ENCODE data around the gene C12orf54. TPM values are rescaled to one million over a fixed set of nuclear protein-coding genes. Genes with fewer than 3 reads are reported as not detected.

Gene C12orf54
- total and polyA plus RNA-seq, 2 of the 8 experiments (the other 6 are each of a cell fraction or from before 2014, with no cell fraction given), result not detected

- H3K79me1 ChIP-seq (ENCODE audit: low read depth, low read length), result no peaks in the 10 kb centered on the region
- no peak overlapping the region for H3K9ac ChIP-seq (replicated peaks in 1 of 4; ENCODE audit: extremely low read depth in 1 of 4, low read depth in 3 of 4, low read length in 3 of 4)
- no peak overlapping the region for H2AK5ac ChIP-seq (ENCODE audit: low read depth, low read length)
- no peak overlapping the region for H3K4ac ChIP-seq (replicated peaks; ENCODE audit: insufficient read length, low read depth, low read length)
- no peak overlapping the region for H4K91ac ChIP-seq (replicated peaks; ENCODE audit: insufficient read length, low read length)
- no peak overlapping the region for H3K18ac ChIP-seq (ENCODE audit: extremely low read depth, low read length)
- no peak overlapping the region for H3K23ac ChIP-seq (ENCODE audit: insufficient read length)
- no peaks in the 10 kb centered on the region for H4K20me1 ChIP-seq (replicated peaks in 1 of 2; ENCODE audit: control insufficient read depth in 1 of 2, insufficient read depth in 2 of 2, low read length in 2 of 2)
- FAIRE-seq (no peak), DNase-seq (ENCODE audit: low read depth in 1 of 2, low spot score in 2 of 2) (no peak)
- H3K14ac ChIP-seq (ENCODE audit: insufficient read length), result no peak overlapping the region
- POLR2A ChIA-PET (ENCODE audit: partially characterized antibody), result no interaction called here
- no peak overlapping the region for H2BK5ac ChIP-seq (ENCODE audit: low read depth, low read length)
- CTCF ChIA-PET (ENCODE audit: partially characterized antibody), result no interaction called here
- WGBS, 2 experiments (ENCODE audit: extremely low coverage in 1 of 2, insufficient coverage in 1 of 2, insufficient read length in 1 of 2, insufficient replicate concordance in 2 of 2, low coverage in 1 of 2, low lambda C conversion rate in 2 of 2, missing lambda C conversion rate in 1 of 2), result 95% methylated on average over 1 of the region's 1 CpG; no CpG with 5 or more reads in 1 of the 2 experiments
- no peak overlapping the region for H3K4me2 ChIP-seq (ENCODE audit: insufficient read depth in 1 of 2, low read depth in 2 of 2, low read length in 2 of 2)
- H3K27me3 ChIP-seq (replicated peaks in 1 of 4; ENCODE audit: control insufficient read depth in 3 of 4, extremely low read depth in 1 of 4, insufficient read depth in 3 of 4, low read length in 3 of 4), result no peaks in the 10 kb centered on the region
- H3K79me2 ChIP-seq (ENCODE audit: control insufficient read depth in 1 of 2, insufficient read depth in 2 of 2, low read length in 2 of 2), result no peaks in the 10 kb centered on the region
- no peaks in the 10 kb centered on the region for H3K36me3 ChIP-seq (ENCODE audit: control insufficient read depth in 2 of 4, insufficient read depth in 4 of 4, low read length in 3 of 4)
- no peak overlapping the region for H2BK120ac ChIP-seq (replicated peaks; ENCODE audit: low read depth, low read length)
- no peaks in the 10 kb centered on the region; a peak in 1 of 7 replicates for H3K4me1 ChIP-seq (replicated peaks in 1 of 4; ENCODE audit: control insufficient read depth in 3 of 4, insufficient read depth in 4 of 4, low read length in 3 of 4)
- no peak overlapping the region for H3K27ac ChIP-seq (ENCODE audit: low read depth, low read length)
- H3K9me3 ChIP-seq (ENCODE audit: insufficient read depth in 2 of 2, low read depth in 1 of 2, low read length in 1 of 2), result peaks cover 0 to 4% of the 10 kb centered on the region in 2 experiments; a peak in 2 of 4 replicates
- H2AFZ ChIP-seq (ENCODE audit: low read length), result no peak overlapping the region
- no peak overlapping the region for H2BK20ac ChIP-seq (ENCODE audit: low read length)
- no peak overlapping the region for H4K8ac ChIP-seq (ENCODE audit: extremely low read depth, insufficient read depth, low read length)
- H3K56ac ChIP-seq (replicated peaks; ENCODE audit: insufficient read length, low read depth, low read length), result no peak overlapping the region
- H3K23me2 ChIP-seq (ENCODE audit: low read depth, low read length), result no peaks in the 10 kb centered on the region
- no peak for TF ChIP-seq ATF3 (IDR thresholded peaks at IDR 0.05; ENCODE audit: insufficient read depth, low read depth, low read length)
- TF ChIP-seq KDM4A (IDR thresholded peaks at IDR 0.05; ENCODE audit: low read depth, low read length, severe bottlenecking), result no peak
- no peak for TF ChIP-seq TCF12 (IDR thresholded peaks at IDR 0.05; ENCODE audit: low read depth, low read length)
- TF ChIP-seq HDAC6 (IDR thresholded peaks at IDR 0.05; ENCODE audit: low read depth, low read length), result no peak
- no peak for TF ChIP-seq RXRA (IDR thresholded peaks at IDR 0.05; ENCODE audit: insufficient read depth, low read depth, low read length)
- no peak for TF ChIP-seq CREB1 (IDR thresholded peaks at IDR 0.05)
- no peak overlapping the region for H2BK15ac ChIP-seq (ENCODE audit: low read length)
- H4K5ac ChIP-seq (ENCODE audit: insufficient read length, low read depth, low read length), result no peak overlapping the region
- no peak overlapping the region for H3K4me3 ChIP-seq (ENCODE audit: extremely low read depth in 1 of 4, insufficient read depth in 2 of 4, low read depth in 3 of 4, low read length in 4 of 4)
- no peak overlapping the region for H2BK12ac ChIP-seq (ENCODE audit: low read depth, low read length)
Observed at GRCh38 chr12:48447755-48448154, 34.5 kb upstream of the C12orf54 start.
